Omental fat pad (tissue), 4 donors: ENCODE measurements around the gene TAF11L8. TPM values are rescaled to one million over a fixed set of nuclear protein-coding genes. Genes with fewer than 3 reads are reported as not detected.
"Not testable (repeated sequence)": the region's sequence is repeated elsewhere in the genome, so short reads cannot be mapped to it uniquely, and the experiment has no call there.

ENCODE experiments used
- ATAC-seq: fragments of 150-250 bp; one replicate; pipeline ENCODE4 v1.9.1; 2016; ENCODE audit warnings: mild to moderate bottlenecking, moderate library complexity; ENCODE audit not compliant: low FRiP score
- DNase-seq: peaks from one replicate; pipeline ENCODE4 v3.0.0-alpha.2; 2019; ENCODE audit warnings: low spot score
- total RNA-seq, 4 donors: library from RNA; depleted of rRNA; stranded (reverse); fragments of >200 nt; gene quantifications; one replicate each; pipeline ENCODE4 v1.1.0, GENCODE V29; 2016
- TF ChIP-seq, protein P1 (sequence below), 3 donors: fragments of 450-650 bp; IDR thresholded peaks; one replicate each; pipeline ENCODE4 v1.5.1; 2016 to 2017; ENCODE audit warnings: antibody characterized with exemption in 3 of 3, mild to moderate bottlenecking in 3 of 3, moderate library complexity in 2 of 3

TAF11L8 gene
- total RNA-seq = not detected

GRCh38 chr5:17590860-17591259 lies at the start of gene TAF11L8:
TAF11L8 (minus strand) TSS chr5:17590960.
- not testable (repeated sequence) for DNase-seq, ATAC-seq

GRCh38 chr5:17634160-17634559 lies 43.4 kb upstream of the TAF11L8 start, which contains the start of gene TAF11L14:
TAF11L14 (plus strand) TSS chr5:17634460.
- TF ChIP-seq, protein P1, sequence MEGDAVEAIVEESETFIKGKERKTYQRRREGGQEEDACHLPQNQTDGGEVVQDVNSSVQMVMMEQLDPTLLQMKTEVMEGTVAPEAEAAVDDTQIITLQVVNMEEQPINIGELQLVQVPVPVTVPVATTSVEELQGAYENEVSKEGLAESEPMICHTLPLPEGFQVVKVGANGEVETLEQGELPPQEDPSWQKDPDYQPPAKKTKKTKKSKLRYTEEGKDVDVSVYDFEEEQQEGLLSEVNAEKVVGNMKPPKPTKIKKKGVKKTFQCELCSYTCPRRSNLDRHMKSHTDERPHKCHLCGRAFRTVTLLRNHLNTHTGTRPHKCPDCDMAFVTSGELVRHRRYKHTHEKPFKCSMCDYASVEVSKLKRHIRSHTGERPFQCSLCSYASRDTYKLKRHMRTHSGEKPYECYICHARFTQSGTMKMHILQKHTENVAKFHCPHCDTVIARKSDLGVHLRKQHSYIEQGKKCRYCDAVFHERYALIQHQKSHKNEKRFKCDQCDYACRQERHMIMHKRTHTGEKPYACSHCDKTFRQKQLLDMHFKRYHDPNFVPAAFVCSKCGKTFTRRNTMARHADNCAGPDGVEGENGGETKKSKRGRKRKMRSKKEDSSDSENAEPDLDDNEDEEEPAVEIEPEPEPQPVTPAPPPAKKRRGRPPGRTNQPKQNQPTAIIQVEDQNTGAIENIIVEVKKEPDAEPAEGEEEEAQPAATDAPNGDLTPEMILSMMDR (IDR thresholded peaks at IDR 0.05) = no peak
- DNase-seq (no peak), ATAC-seq (no peak)

DNA sequence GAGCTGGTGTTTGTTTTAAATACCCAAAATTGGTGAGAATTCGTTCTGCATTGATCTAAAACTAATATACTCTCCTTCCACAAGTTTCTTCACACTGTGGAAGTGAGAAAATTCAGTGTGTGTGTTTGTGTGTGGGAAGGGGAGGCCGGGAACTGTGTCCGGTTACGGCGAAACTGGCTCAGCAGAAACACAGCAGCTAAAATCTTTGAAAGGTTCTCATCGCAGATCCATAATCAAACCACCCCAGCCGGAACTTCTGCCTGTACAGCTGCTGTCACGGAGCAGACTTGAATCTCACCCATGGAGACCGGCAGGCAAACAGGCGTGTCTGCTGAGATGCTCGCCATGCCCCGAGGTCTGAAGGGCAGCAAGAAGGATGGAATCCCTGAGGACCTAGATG lies 41.0 kb upstream of the TAF11L8 start, which contains the start of gene TAF11L13:
TAF11L13 (plus strand) TSS at position 301 of the 400 bp plus-strand sequence.
- DNase-seq, ATAC-seq: not testable (repeated sequence)

- TF ChIP-seq, protein P1 (IDR thresholded peaks at IDR 0.05) = no peak
- no peak for ATAC-seq
- DNase-seq = no peak
These were observed 34.9 kb upstream of the TAF11L8 start for GRCh38 chr5:17625686-17626085.

DNA sequence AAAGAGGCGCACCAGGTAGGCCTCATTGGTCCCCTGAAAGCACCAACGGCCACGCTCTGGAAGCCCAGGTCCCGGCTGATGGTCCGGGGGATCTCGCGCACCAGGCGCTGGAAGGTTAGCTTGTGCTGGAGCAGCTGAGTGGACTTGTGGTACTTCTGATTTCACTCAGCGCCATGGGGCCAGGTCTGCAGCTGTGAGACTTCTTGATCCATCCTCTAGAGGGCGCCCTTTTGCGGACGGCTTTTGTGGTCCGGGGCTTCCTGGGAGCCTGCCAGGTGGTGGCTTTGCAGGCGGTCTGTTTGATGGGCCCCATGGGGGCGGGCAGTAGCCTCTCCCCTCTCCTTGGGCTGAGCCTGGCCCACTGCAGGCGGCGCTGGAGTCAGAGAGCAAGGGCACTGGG lies 29.9 kb upstream of the TAF11L8 start:
- TF ChIP-seq, protein P1 (IDR thresholded peaks at IDR 0.05) = no peak
- DNase-seq (no peak), ATAC-seq (no peak)

DNA sequence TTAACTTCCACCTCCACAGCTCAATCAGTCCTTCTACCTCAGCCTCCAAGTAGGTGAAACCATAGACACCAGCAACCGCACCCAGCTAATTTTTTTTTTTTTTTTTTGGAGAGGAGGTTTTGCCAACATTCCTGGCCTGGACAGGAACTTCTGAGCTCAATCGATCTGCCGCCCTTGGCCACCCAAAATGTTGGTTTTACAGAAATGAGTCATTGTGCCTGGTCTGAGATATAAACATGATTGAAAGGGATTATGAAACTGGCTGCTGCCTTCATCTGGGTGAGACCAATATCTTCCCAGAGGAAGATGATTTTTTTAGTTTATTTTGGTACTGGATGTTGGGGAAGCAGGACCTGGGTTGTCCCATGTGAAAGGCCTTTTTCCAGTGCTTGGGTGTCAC lies 28.6 kb upstream of the TAF11L8 start:
- TF ChIP-seq, protein P1 (IDR thresholded peaks at IDR 0.05) = no peak
- no peak for DNase-seq
- ATAC-seq = no peak

- no peak for DNase-seq
- ATAC-seq = no peak
- TF ChIP-seq, protein P1 (IDR thresholded peaks at IDR 0.05) = no peak
These were observed 24.3 kb upstream of the TAF11L8 start for GRCh38 chr5:17614872-17615605.

DNA sequence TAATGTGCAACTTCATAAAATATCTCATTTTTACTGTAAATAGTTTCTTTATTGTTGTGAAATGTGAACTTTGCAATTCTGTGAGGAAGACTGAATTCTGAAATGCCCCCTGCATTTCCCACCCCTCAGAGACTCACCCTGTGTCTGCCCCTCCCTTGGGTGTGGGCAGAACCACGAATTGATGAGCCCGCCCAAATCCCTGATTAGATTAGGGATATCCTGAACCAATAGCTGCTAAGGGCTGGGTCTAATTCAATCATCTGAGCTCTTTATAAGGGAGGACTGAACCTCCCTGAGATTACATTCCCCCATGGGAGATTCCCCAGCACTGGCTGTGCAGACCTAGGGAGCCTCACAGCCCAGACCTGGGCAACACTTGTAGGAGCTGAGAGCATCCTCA lies 19.3 kb upstream of the TAF11L8 start, which contains the start of gene TAF11L12:
TAF11L12 (plus strand) TSS at position 301 of the 400 bp plus-strand sequence.
- DNase-seq, ATAC-seq: not testable (repeated sequence)

- not testable (repeated sequence) for ATAC-seq, DNase-seq
These were observed 16.7 kb upstream of the TAF11L8 start for GRCh38 chr5:17607461-17607860.
